CD4-positive, alpha-beta T cell treated with Interleukin-1 beta for 1 hour (primary cell): ENCODE results near the gene BOC.

Experiments
- DNase-seq, 2 donors: peaks; one replicate each; pipeline ENCODE4 v3.0.0-alpha.2; 2020 to 2022

BOC gene

DNA sequence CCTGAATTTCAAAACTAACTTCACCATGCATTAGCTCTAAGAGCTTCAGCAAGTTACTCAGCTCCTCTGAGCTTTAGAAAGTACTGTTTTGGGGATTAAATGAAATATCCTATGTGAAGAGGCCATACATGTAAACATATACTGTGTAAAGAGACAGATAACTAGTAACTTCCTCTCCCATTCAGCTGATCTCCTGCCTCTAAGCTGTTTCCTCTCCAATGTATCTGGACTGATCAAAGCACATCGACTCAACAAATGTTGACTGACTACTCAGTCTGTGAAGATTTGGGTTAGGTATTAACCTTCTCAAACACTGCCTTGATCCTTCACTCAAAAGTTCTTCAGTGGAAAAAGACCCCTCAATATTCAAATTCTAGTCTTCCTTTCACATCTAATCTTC lies 82.0 kb downstream of the BOC start:
- DNase-seq: no peak

GRCh38 chr3:113295463-113295862 lies 84.1 kb downstream of the BOC start:
- no peak for DNase-seq

- no peak for DNase-seq
These were observed 85.9 kb downstream of the BOC start for GRCh38 chr3:113297287-113297686.

DNA sequence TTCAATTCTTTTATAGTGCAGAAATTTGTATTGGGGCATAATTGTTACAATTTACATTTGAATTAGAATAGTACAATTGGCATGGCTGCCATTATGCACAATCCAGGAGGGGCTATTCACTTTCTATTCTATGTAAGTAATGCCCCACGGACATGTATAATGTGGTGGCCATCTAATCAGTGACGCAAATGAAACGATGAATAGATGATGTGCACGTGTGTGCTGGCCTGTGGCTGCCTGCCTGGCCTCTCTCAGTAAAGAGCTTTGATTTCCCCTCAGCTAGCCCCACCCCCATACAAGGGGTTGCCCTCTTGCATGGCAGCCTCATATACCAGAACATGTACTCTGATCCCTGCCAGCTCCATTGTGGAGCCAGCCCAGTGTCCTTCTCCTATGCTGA lies 86.5 kb downstream of the BOC start:
- DNase-seq: no peak

- DNase-seq: no peak
These were observed 89.2 kb downstream of the BOC start for GRCh38 chr3:113300596-113300995.

- DNase-seq: no peak
These were observed 92.7 kb downstream of the BOC start for GRCh38 chr3:113304102-113304501.

- DNase-seq: no peak
These were observed 93.6 kb downstream of the BOC start for GRCh38 chr3:113304856-113305540.

DNA sequence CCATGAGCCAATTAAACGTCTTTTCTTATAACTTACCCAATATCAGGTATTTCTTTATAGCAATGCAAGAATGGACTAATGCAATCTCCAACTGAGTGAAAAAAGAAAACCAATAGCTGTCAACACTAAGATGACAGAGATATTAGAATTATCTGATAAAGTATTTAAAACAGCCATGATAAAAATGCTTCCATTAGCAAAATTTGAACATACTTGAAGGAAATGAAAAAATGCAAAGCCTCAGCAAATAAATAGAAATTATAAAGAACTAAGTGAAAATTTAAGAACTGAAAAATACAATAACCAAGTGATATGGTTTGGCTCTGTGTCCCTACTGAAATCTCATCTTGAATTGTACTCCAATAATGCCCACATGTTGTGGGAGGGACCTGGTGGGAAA lies 99.6 kb downstream of the BOC start:
- no peak for DNase-seq

DNA sequence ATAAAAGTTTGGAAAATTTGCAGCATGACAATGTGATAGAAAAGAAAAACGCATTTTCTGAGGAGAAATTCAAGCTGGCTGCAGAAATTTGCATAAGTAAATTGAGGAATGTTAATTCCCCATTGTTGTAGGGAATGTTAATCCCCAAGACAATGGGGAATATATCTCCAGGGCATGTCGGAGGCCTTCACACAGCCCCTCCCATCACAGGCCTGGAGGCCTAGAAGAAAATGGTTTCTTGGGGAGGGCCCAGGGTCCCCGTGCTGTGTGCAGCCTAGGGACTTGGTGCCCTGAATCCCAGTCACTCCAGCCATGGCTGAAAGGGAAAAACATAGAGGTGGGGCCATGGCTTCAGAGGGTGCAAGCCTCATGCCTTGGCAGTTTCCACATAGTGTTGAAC lies 101.1 kb downstream of the BOC start:
- DNase-seq: no peak

DNA sequence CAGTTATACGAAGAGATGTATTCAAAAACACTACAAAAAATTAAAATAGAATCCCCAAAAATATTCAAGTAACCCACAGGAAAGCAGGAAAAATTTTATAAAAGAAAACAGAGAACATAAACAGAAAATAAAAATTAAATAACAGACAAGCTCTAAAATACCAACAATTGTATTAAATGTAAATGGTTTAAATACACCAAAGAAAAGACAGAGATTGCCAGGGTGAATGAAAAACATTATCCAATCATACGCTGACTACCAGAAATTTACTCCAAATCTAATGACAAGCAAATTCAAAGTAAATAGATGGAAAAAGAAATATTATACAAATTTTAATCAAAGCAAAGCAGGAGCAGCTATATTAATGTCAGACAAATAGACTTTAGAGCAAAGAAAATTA lies 103.6 kb downstream of the BOC start:
- DNase-seq: no peak

GRCh38 chr3:113329757-113330156 lies 118.4 kb downstream of the BOC start:
- no peak for DNase-seq

DNA sequence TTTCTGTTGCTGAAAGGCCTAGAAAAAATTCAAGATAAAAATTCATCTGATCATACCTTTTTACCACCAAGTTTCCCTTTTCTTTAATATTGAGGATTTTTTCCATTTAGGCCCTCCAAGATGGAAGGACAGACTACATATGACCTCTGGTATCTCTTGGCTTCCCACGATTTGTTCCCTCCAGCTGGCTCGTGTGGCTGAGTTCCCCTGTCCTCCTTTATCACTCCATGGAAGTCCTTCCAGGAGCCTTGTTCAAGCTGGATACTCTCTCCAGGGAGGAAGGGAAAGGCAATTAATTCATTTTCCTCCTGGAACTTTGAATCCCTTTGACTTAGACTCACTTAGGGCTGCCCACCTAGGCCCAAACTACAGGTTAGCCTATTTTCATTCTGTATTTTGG lies 119.4 kb downstream of the BOC start:
- no peak for DNase-seq

GRCh38 chr3:113331187-113331586 lies 119.8 kb downstream of the BOC start:
- DNase-seq: no peak
